Measurements from ENCODE around the gene SUPT20HL2.

- TF ChIP-seq POLR2A (IDR thresholded peaks at IDR 0.05): no peak
- TF ChIP-seq CTCF (IDR thresholded peaks at IDR 0.05): no peak
Measured at GRCh38 chrX:24301060-24301459, 12.8 kb downstream of the SUPT20HL2 start.

Data from stomach (tissue), 4 donors.